ENCODE results near the gene TXN. TPM values are rescaled to one million over a fixed set of nuclear protein-coding genes. Genes with fewer than 3 reads are reported as not detected.

The TXN gene
- total RNA-seq, 2 donors from 2014 or later, result 56.9 to 164 TPM

DNA sequence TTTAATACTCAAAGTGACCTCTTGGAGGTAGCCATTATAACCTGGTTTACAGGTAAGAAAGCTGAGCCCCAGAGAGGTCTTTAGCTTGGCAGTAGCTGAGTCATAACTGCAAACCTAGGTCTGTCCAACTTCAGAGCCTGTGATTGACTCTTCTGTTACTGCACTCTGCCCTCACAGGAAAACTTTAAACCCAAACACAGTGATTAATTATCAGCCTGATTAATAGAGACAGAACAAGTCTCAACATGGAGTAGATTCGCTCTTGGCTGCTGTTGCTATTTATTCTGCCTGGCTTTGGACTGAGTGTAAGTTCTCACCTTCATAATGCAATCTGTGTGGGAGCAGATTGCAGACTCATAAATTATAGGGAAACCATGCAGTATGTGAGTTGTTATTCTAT is 27.4 kb upstream of the TXN start:
- intact Hi-C loops (cut with DNase I), result no loop called here
- TF ChIP-seq POLR2A (IDR thresholded peaks at IDR 0.05) (no peak), POLR2AphosphoS5 (IDR thresholded peaks at IDR 0.05) (peak; percentile 9)
- H3K27me3 ChIP-seq (replicated peaks; ENCODE audit: insufficient read depth), result no peaks in the 10 kb centered on the region
- DNase-seq (ENCODE audit: low spot score), result no peak
- H3K36me3 ChIP-seq, result no peaks in the 10 kb centered on the region
- 50% methylated on average over 1 of the region's 1 CpG for WGBS
- no peaks in the 10 kb centered on the region for H3K9me3 ChIP-seq
- no peaks in the 10 kb centered on the region for H3K4me1 ChIP-seq (replicated peaks)
- H3K27ac ChIP-seq, result no peak overlapping the region
- H3K4me3 ChIP-seq, result no peak overlapping the region

DNA sequence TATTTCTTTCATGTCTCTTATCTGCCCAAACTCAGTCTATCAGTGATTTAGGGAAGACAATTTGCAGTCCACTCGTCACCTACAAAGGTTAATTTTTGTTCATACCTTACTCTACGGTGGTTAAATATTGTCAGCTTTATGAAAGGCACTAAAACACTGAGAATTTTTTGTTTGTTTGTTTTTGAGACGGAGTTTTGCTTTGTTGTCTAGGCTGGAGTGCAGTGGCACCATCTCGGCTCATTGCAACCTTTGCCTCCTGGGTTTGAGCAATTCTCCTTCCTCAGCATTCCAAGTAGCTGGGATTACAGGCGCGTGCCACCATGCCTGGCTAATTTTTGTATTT is 26.4 kb upstream of the TXN start:
- intact Hi-C loops (cut with DNase I), result no loop called here
- H3K4me1 ChIP-seq (replicated peaks), result no peaks in the 10 kb centered on the region

DNA sequence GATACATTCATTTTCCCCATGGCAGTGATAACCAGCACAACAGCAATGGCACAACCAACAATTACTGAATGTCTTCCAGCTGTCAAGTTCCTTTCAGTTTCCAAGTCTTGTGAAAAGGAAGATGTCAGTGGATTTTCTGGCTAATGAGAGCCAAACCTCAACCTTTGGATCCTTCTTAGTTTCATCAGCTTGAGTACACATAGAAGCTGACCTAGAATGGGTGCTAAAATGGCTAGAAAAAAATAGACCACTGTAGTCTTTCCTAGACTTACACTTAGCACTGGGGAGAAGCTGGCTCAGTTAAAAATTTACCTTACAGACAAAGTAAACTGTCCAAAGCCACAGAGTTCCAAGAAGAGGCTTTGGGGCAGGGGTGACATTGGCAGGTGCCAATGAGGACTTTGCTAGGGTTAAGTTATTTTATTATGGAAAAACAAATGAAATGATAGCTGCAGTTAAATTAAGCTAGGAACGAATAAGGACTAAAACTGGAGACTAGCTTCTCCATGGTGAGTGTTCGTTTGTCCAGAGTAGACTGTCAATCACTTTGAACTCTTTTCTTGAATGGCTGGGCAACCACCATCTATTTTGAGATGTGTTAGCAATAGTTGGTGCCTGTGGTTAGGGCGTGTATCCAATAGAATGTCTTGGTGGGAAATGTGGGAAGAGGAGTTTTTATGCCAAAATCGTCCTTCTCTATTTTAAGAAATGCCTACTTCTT is 25.9 kb upstream of the TXN start:
- Histone ChIP-seq H3K4me1 (replicated peaks) (no peaks in the 10 kb centered on the region), H3K9me3 (no peaks in the 10 kb centered on the region), H3K4me3 (no peak overlapping the region), H3K27ac (no peak overlapping the region), H3K27me3 (replicated peaks; ENCODE audit: insufficient read depth) (no peaks in the 10 kb centered on the region), H3K36me3 (no peaks in the 10 kb centered on the region)
- TF ChIP-seq, protein P1, sequence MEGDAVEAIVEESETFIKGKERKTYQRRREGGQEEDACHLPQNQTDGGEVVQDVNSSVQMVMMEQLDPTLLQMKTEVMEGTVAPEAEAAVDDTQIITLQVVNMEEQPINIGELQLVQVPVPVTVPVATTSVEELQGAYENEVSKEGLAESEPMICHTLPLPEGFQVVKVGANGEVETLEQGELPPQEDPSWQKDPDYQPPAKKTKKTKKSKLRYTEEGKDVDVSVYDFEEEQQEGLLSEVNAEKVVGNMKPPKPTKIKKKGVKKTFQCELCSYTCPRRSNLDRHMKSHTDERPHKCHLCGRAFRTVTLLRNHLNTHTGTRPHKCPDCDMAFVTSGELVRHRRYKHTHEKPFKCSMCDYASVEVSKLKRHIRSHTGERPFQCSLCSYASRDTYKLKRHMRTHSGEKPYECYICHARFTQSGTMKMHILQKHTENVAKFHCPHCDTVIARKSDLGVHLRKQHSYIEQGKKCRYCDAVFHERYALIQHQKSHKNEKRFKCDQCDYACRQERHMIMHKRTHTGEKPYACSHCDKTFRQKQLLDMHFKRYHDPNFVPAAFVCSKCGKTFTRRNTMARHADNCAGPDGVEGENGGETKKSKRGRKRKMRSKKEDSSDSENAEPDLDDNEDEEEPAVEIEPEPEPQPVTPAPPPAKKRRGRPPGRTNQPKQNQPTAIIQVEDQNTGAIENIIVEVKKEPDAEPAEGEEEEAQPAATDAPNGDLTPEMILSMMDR (IDR thresholded peaks at IDR 0.05), result no peak
- TF ChIP-seq POLR2AphosphoS5 (IDR thresholded peaks at IDR 0.05), result no peak
- TF ChIP-seq POLR2A (IDR thresholded peaks at IDR 0.05), result no peak
- no peak for DNase-seq (ENCODE audit: low spot score)
- WGBS, result 72% methylated on average over 4 of the region's 4 CpGs
- intact Hi-C loops (cut with DNase I), result no loop called here

More for the DNA sequence above, 26.4 kb upstream of the TXN start:
- Histone ChIP-seq H3K9me3 (no peaks in the 10 kb centered on the region), H3K27me3 (replicated peaks; ENCODE audit: insufficient read depth) (no peaks in the 10 kb centered on the region), H3K36me3 (no peaks in the 10 kb centered on the region), H3K4me3 (no peak overlapping the region), H3K27ac (no peak overlapping the region)
- no peak for DNase-seq (ENCODE audit: low spot score)
- TF ChIP-seq, protein P1 (IDR thresholded peaks at IDR 0.05), result no peak
- TF ChIP-seq POLR2AphosphoS5 (IDR thresholded peaks at IDR 0.05) (no peak), POLR2A (IDR thresholded peaks at IDR 0.05) (no peak)
- WGBS, result 92% methylated on average over 6 of the region's 6 CpGs

DNA sequence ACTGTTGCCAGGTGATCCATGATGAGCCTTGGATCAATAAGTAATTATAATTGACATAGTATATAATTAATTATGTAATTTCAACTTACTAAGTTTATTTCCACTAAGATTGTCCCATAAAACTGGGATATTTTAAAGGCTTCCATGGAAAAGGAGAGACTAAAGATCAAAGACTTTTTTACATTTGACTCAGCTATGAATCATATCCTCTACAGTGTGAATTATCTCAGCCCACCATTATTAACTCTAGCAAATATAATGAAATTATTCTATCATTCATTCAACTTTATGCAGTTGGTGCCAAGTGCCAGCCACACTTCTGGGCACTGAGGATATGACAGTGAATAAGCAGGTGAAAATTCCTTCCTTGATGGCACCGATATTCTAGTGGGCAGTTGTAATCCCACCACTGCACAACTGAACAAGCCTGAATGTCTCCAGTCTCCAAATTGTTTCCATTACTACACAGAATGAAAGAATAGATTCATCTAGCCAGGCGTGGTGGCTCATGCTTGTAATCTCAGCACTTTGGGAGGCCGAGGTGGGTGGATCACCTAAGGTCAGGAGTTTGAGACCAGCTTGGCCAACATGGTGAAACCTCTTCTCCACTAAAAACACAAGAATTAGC is 21.9 kb upstream of the TXN start:
- no peaks in the 10 kb centered on the region for H3K4me1 ChIP-seq (replicated peaks)
- no peak for TF ChIP-seq POLR2A (IDR thresholded peaks at IDR 0.05)
- TF ChIP-seq, protein P1 (IDR thresholded peaks at IDR 0.05), result no peak
- TF ChIP-seq POLR2AphosphoS5 (IDR thresholded peaks at IDR 0.05), result no peak
- no peaks in the 10 kb centered on the region for H3K27me3 ChIP-seq (replicated peaks; ENCODE audit: insufficient read depth)
- H3K9me3 ChIP-seq, result no peaks in the 10 kb centered on the region
- no peaks in the 10 kb centered on the region for H3K36me3 ChIP-seq
- no peak for DNase-seq (ENCODE audit: low spot score)
- no peak overlapping the region for H3K4me3 ChIP-seq
- H3K27ac ChIP-seq, result no peak overlapping the region
- 89% methylated on average over 3 of the region's 3 CpGs for WGBS
- intact Hi-C loops (cut with DNase I), result no loop called here

DNA sequence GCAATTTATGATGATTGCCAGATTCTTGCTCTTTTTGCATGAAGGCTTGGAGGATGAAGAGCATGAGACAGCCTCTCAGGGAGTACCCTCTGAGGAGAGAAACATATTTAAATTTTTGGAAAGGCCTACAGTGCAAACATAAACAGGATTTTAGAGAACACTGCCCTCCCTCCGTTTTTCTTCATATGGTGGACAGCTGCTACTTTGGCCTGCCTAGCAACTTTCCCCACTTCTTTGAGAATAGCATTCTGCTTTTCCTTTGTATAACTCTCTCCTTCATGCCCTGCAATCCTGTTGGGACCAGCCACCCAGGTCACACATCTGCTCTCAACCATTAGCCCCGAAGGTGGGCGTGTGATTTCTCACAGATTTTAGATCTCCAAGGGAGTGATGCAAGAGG is 20.5 kb upstream of the TXN start:
- DNase-seq (ENCODE audit: low spot score), result no peak
- 43% methylated on average over 3 of the region's 3 CpGs for WGBS
- Histone ChIP-seq H3K4me1 (replicated peaks) (no peaks in the 10 kb centered on the region), H3K4me3 (no peak overlapping the region), H3K27ac (no peak overlapping the region), H3K9me3 (no peaks in the 10 kb centered on the region), H3K36me3 (no peaks in the 10 kb centered on the region), H3K27me3 (replicated peaks; ENCODE audit: insufficient read depth) (no peaks in the 10 kb centered on the region)
- intact Hi-C loops (cut with DNase I), result no loop called here
- TF ChIP-seq, protein P1 (IDR thresholded peaks at IDR 0.05), result no peak
